Sigmoid colon (tissue), 4 donors: Measurements from ENCODE around the gene PARP3.

Experiments used
- CTCF ChIP-seq, 4 experiments: fragments of 450-650 bp in 3 of 4; fragments of 200-600 bp in 1 of 4; IDR thresholded peaks; one replicate each; pipeline ENCODE4 v1.5.1; 2016 to 2019; ENCODE audit warnings: antibody characterized with exemption in 4 of 4, mild to moderate bottlenecking in 3 of 4, moderate library complexity in 2 of 4
- EP300 ChIP-seq, 4 donors: sonication (generic); formaldehyde crosslinking; IDR thresholded peaks; one replicate each; pipeline ENCODE4 v1.6.1; 2017; ENCODE audit warnings: antibody characterized with exemption in 4 of 4
- POLR2A ChIP-seq, 2 donors: fragments of 450-650 bp; IDR thresholded peaks; one replicate each; pipeline ENCODE4 v1.6.1; 2016; ENCODE audit warnings: antibody characterized with exemption in 2 of 2, mild to moderate bottlenecking in 2 of 2, moderate library complexity in 2 of 2
- POLR2AphosphoS5 ChIP-seq, 4 donors: sonication (generic); formaldehyde crosslinking; IDR thresholded peaks; one replicate each; pipeline ENCODE4 v1.6.1; 2017; ENCODE audit warnings: antibody characterized with exemption in 4 of 4

- TF ChIP-seq CTCF (IDR thresholded peaks at IDR 0.05), result no peak
- no peak for TF ChIP-seq POLR2A (IDR thresholded peaks at IDR 0.05)
- no peak for TF ChIP-seq POLR2AphosphoS5 (IDR thresholded peaks at IDR 0.05)
- no peak for TF ChIP-seq EP300 (IDR thresholded peaks at IDR 0.05)
Measured at GRCh38 chr3:51945031-51945840, 3.1 kb downstream of the PARP3 start.
